ENCODE results near the gene FIG4. TPM values are rescaled to one million over a fixed set of nuclear protein-coding genes. Genes with fewer than 3 reads are reported as not detected.
"Not testable (repeated sequence)": the region's sequence is repeated elsewhere in the genome, so short reads cannot be mapped to it uniquely, and the experiment has no call there.

FIG4 gene
- polyA plus RNA-seq, 2 of the 4 experiments (the other 2 are of a cell fraction) = 6.2 to 11.2 TPM

DNA sequence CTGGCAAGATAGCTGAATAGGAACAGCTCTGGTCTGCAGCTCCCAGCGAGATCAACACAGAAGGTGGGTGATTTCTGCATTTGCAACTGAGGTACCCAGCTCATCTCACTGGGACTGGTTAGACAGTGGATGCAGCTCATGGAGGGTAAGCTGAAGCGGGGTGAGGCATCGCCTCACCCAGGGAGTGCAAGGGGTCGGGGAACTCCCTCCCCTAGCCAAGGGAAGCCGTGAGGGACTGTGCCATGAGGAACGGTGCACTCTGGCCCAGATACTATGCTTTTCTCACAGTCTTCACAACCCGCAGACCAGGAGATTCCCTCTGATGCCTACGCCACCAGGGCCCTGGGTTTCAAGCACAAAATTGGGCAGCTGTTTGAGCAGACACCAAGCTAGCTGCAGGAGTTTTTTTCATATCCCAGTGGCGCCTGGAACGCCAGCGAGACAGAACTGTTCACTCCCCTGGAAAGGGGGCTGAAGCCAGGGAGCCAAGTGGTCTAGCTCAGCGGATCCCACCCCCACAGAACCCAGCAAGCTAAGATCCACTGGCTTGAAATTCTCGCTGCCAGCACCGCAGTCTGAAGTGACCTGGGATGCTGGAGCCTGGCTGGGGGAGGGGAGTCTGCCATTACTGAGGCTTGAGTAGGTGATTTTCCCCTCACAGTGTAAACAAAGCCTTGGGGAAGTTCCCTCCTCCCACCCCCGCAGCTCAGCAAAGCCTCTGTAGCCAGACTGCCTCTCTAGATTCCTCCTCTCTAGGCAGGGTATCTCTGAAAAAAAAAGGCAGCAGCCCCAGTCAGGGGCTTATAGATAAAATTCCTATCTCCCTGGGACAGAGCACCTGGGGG, 12.2 kb upstream of the FIG4 start:
- POLR2A ChIA-PET = not testable (repeated sequence)
- 37% methylated on average over 8 of the region's 15 CpGs for WGBS (ENCODE audit: missing lambda C conversion rate)
- CTCF ChIA-PET = interaction anchor here (0.5 kb wide), 1 partner anchor 361 kb away, joined by 3 read pairs; no protein-coding TSS in a partner anchor

DNA sequence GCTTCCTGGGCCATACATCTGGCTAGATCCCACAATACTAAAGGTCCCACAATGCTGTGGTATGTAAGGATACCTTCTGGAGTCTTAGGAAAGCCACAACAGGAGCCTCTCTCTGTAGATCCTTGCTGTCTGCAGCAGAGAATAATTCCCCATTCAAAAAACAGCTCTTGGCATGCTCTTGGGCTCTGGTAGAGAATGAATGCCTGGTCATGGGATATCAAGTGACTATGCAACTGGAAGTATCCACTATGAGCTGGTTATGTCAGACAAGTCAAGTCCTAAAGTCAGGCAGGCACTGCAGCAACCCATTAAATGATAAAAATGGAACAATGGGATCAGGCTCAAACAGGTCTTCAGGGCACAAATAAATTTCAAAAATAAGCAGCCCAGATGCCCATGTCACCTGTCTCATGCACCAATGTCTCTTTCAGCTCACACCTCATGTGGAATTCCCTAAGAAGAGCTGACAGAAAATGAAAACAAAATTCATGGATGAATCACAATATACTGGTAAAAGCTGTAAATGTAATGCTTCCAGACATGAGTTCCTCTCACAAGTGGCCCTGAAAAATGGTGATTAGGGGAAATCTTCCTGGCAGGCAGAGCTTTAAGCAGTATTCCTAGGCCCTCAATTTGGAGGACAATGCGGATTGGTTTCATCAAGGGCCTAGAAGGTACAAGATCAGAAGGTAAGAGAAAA, 4.4 kb upstream of the FIG4 start:
- ATAC-seq = no peak
- Histone ChIP-seq H3K4me2 (no peak overlapping the region), H3K4me3 (no peak overlapping the region), H3K4me1 (0 out of 3 replicates have a peak, but pooled peaks cover 5% of the 10 kb centered on the region), H3K27ac (no peak overlapping the region), H3K9me3 (no peaks in the 10 kb centered on the region)
- 78% methylated on average over 1 of the region's 1 CpG for WGBS (ENCODE audit: missing lambda C conversion rate)
- no peak for FAIRE-seq
- CTCF ChIA-PET = interaction anchor here (1.1 to 1.3 kb wide), 2 partner anchors 161 to 367 kb away, joined by 3 to 4 read pairs; no protein-coding TSS in a partner anchor
- POLR2A ChIA-PET = no interaction called here
- no peak for TF ChIP-seq HDAC2 (IDR thresholded peaks at IDR 0.05)
- TF ChIP-seq EP300 (IDR thresholded peaks at IDR 0.05) = no peak
- TF ChIP-seq, protein P1, sequence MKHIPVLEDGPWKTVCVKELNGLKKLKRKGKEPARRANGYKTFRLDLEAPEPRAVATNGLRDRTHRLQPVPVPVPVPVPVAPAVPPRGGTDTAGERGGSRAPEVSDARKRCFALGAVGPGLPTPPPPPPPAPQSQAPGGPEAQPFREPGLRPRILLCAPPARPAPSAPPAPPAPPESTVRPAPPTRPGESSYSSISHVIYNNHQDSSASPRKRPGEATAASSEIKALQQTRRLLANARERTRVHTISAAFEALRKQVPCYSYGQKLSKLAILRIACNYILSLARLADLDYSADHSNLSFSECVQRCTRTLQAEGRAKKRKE (CRISPR knock-in tag; IDR thresholded peaks at IDR 0.05; ENCODE audit: low read depth) = no peak
- no peak for TF ChIP-seq TP53 (CRISPR knock-in tag; IDR thresholded peaks at IDR 0.05)
- no peak for TF ChIP-seq RCOR1 (IDR thresholded peaks at IDR 0.05; ENCODE audit: low read depth, low read length)
- TF ChIP-seq RAD21 (conservative IDR thresholded peaks at IDR 0.05 in 1 of 2, IDR thresholded peaks at IDR 0.05 in 1 of 2) = no peak
- TF ChIP-seq, protein P2, sequence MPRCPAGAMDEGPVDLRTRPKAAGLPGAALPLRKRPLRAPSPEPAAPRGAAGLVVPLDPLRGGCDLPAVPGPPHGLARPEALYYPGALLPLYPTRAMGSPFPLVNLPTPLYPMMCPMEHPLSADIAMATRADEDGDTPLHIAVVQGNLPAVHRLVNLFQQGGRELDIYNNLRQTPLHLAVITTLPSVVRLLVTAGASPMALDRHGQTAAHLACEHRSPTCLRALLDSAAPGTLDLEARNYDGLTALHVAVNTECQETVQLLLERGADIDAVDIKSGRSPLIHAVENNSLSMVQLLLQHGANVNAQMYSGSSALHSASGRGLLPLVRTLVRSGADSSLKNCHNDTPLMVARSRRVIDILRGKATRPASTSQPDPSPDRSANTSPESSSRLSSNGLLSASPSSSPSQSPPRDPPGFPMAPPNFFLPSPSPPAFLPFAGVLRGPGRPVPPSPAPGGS (IDR thresholded peaks at IDR 0.05) = no peak
- no peak for TF ChIP-seq MAFK (IDR thresholded peaks at IDR 0.05; ENCODE audit: partially characterized antibody)
- TF ChIP-seq NFE2L2 (conservative IDR thresholded peaks at IDR 0.05; ENCODE audit: low read length) = no peak
- TF ChIP-seq, protein P3, sequence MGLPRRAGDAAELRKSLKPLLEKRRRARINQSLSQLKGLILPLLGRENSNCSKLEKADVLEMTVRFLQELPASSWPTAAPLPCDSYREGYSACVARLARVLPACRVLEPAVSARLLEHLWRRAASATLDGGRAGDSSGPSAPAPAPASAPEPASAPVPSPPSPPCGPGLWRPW (IDR thresholded peaks at IDR 0.05) = no peak
- no peak for TF ChIP-seq NPAS2 (CRISPR knock-in tag; IDR thresholded peaks at IDR 0.05; ENCODE audit: borderline replicate concordance)
- DNase-seq (ENCODE audit: low read depth in 1 of 2, low spot score in 1 of 2) = no peak

More for the DNA sequence above, 12.2 kb upstream of the FIG4 start:
- not testable (repeated sequence) for FAIRE-seq; H3K4me3 ChIP-seq; DNase-seq (ENCODE audit: low read depth in 1 of 2, low spot score in 1 of 2); ATAC-seq; H3K9me3 ChIP-seq; H3K27ac ChIP-seq; H3K4me1 ChIP-seq
- H3K4me2 ChIP-seq = peak overlapping the region; percentile 28; the same call in 1 of the 3 replicates

DNA sequence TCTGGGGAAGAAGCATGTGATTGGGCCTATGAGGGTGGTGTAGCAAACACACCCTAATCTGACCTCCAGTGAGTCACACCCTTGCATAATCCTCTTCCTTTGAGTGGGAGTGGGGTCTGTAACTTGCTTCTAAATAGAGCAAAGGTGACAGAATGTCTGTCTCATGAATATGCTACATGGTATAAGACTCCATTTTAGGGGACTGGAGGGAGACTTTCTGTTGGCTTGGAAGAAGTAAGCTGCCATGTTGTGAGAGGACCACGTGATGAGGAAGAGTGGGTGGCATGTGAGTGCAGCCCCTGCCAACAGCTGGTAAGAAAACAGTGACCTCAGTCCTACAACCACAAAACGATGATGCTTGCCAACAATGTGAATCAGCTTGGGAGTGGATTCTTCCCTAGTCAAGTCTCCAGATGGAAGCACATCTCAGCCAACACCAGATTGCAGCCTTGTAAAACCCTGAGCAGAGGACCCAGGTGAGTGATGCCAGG, 3.8 kb upstream of the FIG4 start:
- Histone ChIP-seq H3K4me3 (no peak overlapping the region), H3K4me2 (no peak overlapping the region), H3K4me1 (0 out of 3 replicates have a peak, but pooled peaks cover 8% of the 10 kb centered on the region), H3K9me3 (no peaks in the 10 kb centered on the region), H3K27ac (no peak overlapping the region)
- ChIA-PET CTCF (interaction anchor here (0.9 to 1.3 kb wide), 3 partner anchors 161 to 366 kb away, joined by 3 to 4 read pairs (median 3); no protein-coding TSS in a partner anchor), POLR2A (no interaction called here)
- 14% methylated on average over 1 of the region's 2 CpGs for WGBS (ENCODE audit: missing lambda C conversion rate)
- DNase-seq (ENCODE audit: low read depth in 1 of 2, low spot score in 1 of 2) (no peak), FAIRE-seq (no peak), ATAC-seq (no peak)
- no peak for TF ChIP-seq JUN (IDR thresholded peaks at IDR 0.05)
- TF ChIP-seq, protein P4, sequence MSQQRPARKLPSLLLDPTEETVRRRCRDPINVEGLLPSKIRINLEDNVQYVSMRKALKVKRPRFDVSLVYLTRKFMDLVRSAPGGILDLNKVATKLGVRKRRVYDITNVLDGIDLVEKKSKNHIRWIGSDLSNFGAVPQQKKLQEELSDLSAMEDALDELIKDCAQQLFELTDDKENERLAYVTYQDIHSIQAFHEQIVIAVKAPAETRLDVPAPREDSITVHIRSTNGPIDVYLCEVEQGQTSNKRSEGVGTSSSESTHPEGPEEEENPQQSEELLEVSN (IDR thresholded peaks at IDR 0.05; ENCODE audit: borderline replicate concordance, low read depth) = no peak
- no peak for TF ChIP-seq SREBF2 (IDR thresholded peaks at IDR 0.05)
- no peak for TF ChIP-seq CHD4 (IDR thresholded peaks at IDR 0.05; ENCODE audit: borderline replicate concordance)
- no peak for TF ChIP-seq POLR2AphosphoS2 (conservative IDR thresholded peaks at IDR 0.05; ENCODE audit: low read length)
- no peak for TF ChIP-seq MYC (IDR thresholded peaks at IDR 0.05; ENCODE audit: borderline replicate concordance, low read length)
- TF ChIP-seq, protein P2 (IDR thresholded peaks at IDR 0.05) = no peak
- TF ChIP-seq EP300 (IDR thresholded peaks at IDR 0.05) = no peak
- no peak for TF ChIP-seq CEBPB (IDR thresholded peaks at IDR 0.05)
- no peak for TF ChIP-seq MAZ (IDR thresholded peaks at IDR 0.05; ENCODE audit: borderline replicate concordance, low read depth, low read length)
- no peak for TF ChIP-seq NPAS2 (CRISPR knock-in tag; IDR thresholded peaks at IDR 0.05; ENCODE audit: borderline replicate concordance)
- no peak for TF ChIP-seq RCOR1 (IDR thresholded peaks at IDR 0.05; ENCODE audit: low read depth, low read length)

Data from A549 (cell line).